IMR-90 (cell line): Measurements from ENCODE around the gene RANBP9. TPM values are rescaled to one million over a fixed set of nuclear protein-coding genes. Genes with fewer than 3 reads are reported as not detected.

Source experiments
- ATAC-seq: fragments of 200-7000 bp; cut with Tn5 transposase; 2 replicates; pipeline ENCODE4 v1.9.1; 2020; ENCODE audit warnings: low read depth, mild to moderate bottlenecking, moderate library complexity
- BruUV-seq: library from RNA; stranded (reverse); fragments of 400-500 nt; replicated peaks from 2 replicates; lab custom pipeline; 2021; lab: Mats Ljungman, UMichigan
- CTCF ChIA-PET: fragments of 300-600 bp; formaldehyde crosslinking; extraction: SDS; loops from one replicate; lab custom pipeline; 2021; ENCODE audit warnings: antibody characterized with exemption; lab: Yijun Ruan, JAX
- POLR2A ChIA-PET: fragments of 300-600 bp; sonication (Branson Sonifier 250); formaldehyde crosslinking; loops from one replicate; lab custom pipeline; 2022; ENCODE audit warnings: antibody characterized with exemption; ENCODE audit not compliant: unreplicated experiment; lab: Charles Lee
- DNase-seq: peaks from one replicate; pipeline ENCODE4 v3.0.0; 2013
- H2AFZ ChIP-seq: replicated peaks from 2 replicates; pipeline ENCODE3; 2013; ENCODE audit warnings: low read length, mild to moderate bottlenecking; ENCODE audit not compliant: poor library complexity
- H2AK5ac ChIP-seq: 2 replicates; pipeline ENCODE4 v1.6.1; 2013; ENCODE audit warnings: low read depth, low read length, inconsistent platforms
- H2AK9ac ChIP-seq: replicated peaks from 2 replicates; pipeline ENCODE3; 2013; ENCODE audit warnings: mild to moderate bottlenecking, low read depth, low read length, moderate library complexity; ENCODE audit not compliant: poor library complexity
- H2BK120ac ChIP-seq: 2 replicates; pipeline ENCODE4 v1.6.1; 2013; ENCODE audit warnings: low read depth, low read length, inconsistent platforms
- H2BK15ac ChIP-seq: 3 replicates; pipeline ENCODE4 v1.6.1; 2013; ENCODE audit warnings: low read depth, low read length, inconsistent platforms
- H2BK20ac ChIP-seq: 2 replicates; pipeline ENCODE4 v1.6.1; 2013; ENCODE audit warnings: low read depth, mild to moderate bottlenecking, inconsistent platforms, low read length, moderate library complexity
- H2BK5ac ChIP-seq: 2 replicates; pipeline ENCODE4 v1.6.1; 2013; ENCODE audit warnings: mild to moderate bottlenecking, low read depth, low read length, inconsistent platforms; ENCODE audit not compliant: poor library complexity, severe bottlenecking
- H3K14ac ChIP-seq: replicated peaks from 2 replicates; pipeline ENCODE4 v1.6.1; 2013; ENCODE audit warnings: low read depth, low read length, inconsistent platforms
- H3K18ac ChIP-seq: 2 replicates; pipeline ENCODE4 v1.6.1; 2013; ENCODE audit warnings: low read depth, low read length, control low read depth
- H3K23ac ChIP-seq: 2 replicates; pipeline ENCODE4 v1.6.1; 2013; ENCODE audit warnings: low read depth, low read length, inconsistent platforms
- H3K27ac ChIP-seq: 2 replicates; pipeline ENCODE4 v1.5.1; 2013; ENCODE audit warnings: mild to moderate bottlenecking, control low read depth, low read length; ENCODE audit not compliant: insufficient read depth
- H3K27me3 ChIP-seq: 2 replicates; pipeline ENCODE4 v1.6.1; 2013; ENCODE audit warnings: low read length; ENCODE audit not compliant: control insufficient read depth, insufficient read depth
- H3K36me3 ChIP-seq: 2 replicates; pipeline ENCODE4 v1.6.1; 2013; ENCODE audit warnings: low read length, mixed read lengths; ENCODE audit not compliant: control insufficient read depth, insufficient read depth
- H3K4ac ChIP-seq: 2 replicates; pipeline ENCODE4 v1.6.1; 2013; ENCODE audit warnings: low read depth, low read length, inconsistent platforms
- H3K4me1 ChIP-seq: 2 replicates; pipeline ENCODE4 v1.6.1; 2013; ENCODE audit warnings: low read length, mixed read lengths; ENCODE audit not compliant: control insufficient read depth, insufficient read depth
- H3K4me2 ChIP-seq: 2 replicates; pipeline ENCODE4 v1.6.1; 2013; ENCODE audit warnings: low read depth, mild to moderate bottlenecking, control low read depth, low read length, moderate library complexity
- H3K4me3 ChIP-seq: 2 replicates; pipeline ENCODE4 v1.5.1; 2013; ENCODE audit warnings: low read depth, mild to moderate bottlenecking, control low read depth, low read length, moderate library complexity; ENCODE audit not compliant: insufficient read depth
- H3K56ac ChIP-seq: 2 replicates; pipeline ENCODE4 v1.6.1; 2013; ENCODE audit warnings: low read length, inconsistent platforms; ENCODE audit not compliant: insufficient read depth; ENCODE audit errors: extremely low read depth
- H3K79me1 ChIP-seq, 2 experiments: 2 replicates each; pipeline ENCODE4 v1.6.1; 2013; ENCODE audit warnings: low read length in 2 of 2, inconsistent platforms in 1 of 2, low read depth in 1 of 2
- H3K9ac ChIP-seq: 2 replicates; pipeline ENCODE4 v1.6.1; 2013; ENCODE audit warnings: low read depth, low read length, control low read depth
- H3K9me1 ChIP-seq: 2 replicates; pipeline ENCODE4 v1.6.1; 2013; ENCODE audit warnings: low read length, inconsistent platforms; ENCODE audit not compliant: insufficient read depth
- H3K9me3 ChIP-seq: 2 replicates; pipeline ENCODE4 v1.6.1; 2013; ENCODE audit warnings: low read length; ENCODE audit not compliant: control insufficient read depth, insufficient read depth
- H4K20me1 ChIP-seq: 2 replicates; pipeline ENCODE4 v1.6.1; 2013; ENCODE audit warnings: low read length, inconsistent platforms; ENCODE audit not compliant: insufficient read depth
- H4K5ac ChIP-seq: 2 replicates; pipeline ENCODE4 v1.6.1; 2013; ENCODE audit warnings: mild to moderate bottlenecking, low read depth, low read length, control low read depth
- H4K8ac ChIP-seq, 2 experiments: 2 replicates each; pipeline ENCODE4 v1.6.1; 2013; ENCODE audit warnings: low read depth in 2 of 2, low read length in 2 of 2, control low read depth in 1 of 2, inconsistent platforms in 1 of 2
- H4K91ac ChIP-seq: 2 replicates; pipeline ENCODE4 v1.6.1; 2013; ENCODE audit warnings: low read depth, low read length, inconsistent platforms; ENCODE audit not compliant: insufficient read depth
- BHLHE40 ChIP-seq: fragments of 150-350 bp; IDR thresholded peaks from 2 replicates; pipeline ENCODE4 v1.6.1; 2016; ENCODE audit warnings: mild to moderate bottlenecking, low read depth, low read length
- CEBPB ChIP-seq: IDR thresholded peaks from 2 replicates; pipeline ENCODE4 v1.6.1; 2012; ENCODE audit warnings: low read depth, low read length, improper control_type of control experiment
- CHD1 ChIP-seq: IDR thresholded peaks from 2 replicates; pipeline ENCODE4 v1.6.1; 2012; ENCODE audit warnings: low read depth, low read length, improper control_type of control experiment
- CTCF ChIP-seq: conservative IDR thresholded peaks from 2 replicates; pipeline ENCODE4 v1.5.1; 2012; ENCODE audit warnings: mild to moderate bottlenecking, low read depth, low read length, improper control_type of control experiment
- ELK1 ChIP-seq: fragments of 150-350 bp; IDR thresholded peaks from 2 replicates; pipeline ENCODE4 v1.6.1; 2016; ENCODE audit warnings: low read depth, mild to moderate bottlenecking, low read length, moderate library complexity, borderline replicate concordance
- FOS ChIP-seq: fragments of 150-350 bp; IDR thresholded peaks from 2 replicates; pipeline ENCODE4 v1.6.1; 2016; ENCODE audit warnings: low read depth, low read length
- MAFK ChIP-seq: IDR thresholded peaks from 2 replicates; pipeline ENCODE4 v1.6.1; 2012; ENCODE audit warnings: low read depth, low read length, improper control_type of control experiment
- MAZ ChIP-seq: IDR thresholded peaks from 2 replicates; pipeline ENCODE4 v1.6.1; 2012; ENCODE audit warnings: low read depth, mild to moderate bottlenecking, low read length, improper control_type of control experiment, moderate library complexity, borderline replicate concordance
- MXI1 ChIP-seq: IDR thresholded peaks from 2 replicates; pipeline ENCODE4 v1.6.1; 2012; ENCODE audit warnings: low read depth, mild to moderate bottlenecking, low read length, moderate library complexity, borderline replicate concordance
- NFE2L2 ChIP-seq: fragments of 150-350 bp; IDR thresholded peaks from 2 replicates; pipeline ENCODE4 v1.6.1; 2016; ENCODE audit warnings: low read depth, mild to moderate bottlenecking, low read length
- POLR2A ChIP-seq: IDR thresholded peaks from 2 replicates; pipeline ENCODE4 v1.6.1; 2012; ENCODE audit warnings: mild to moderate bottlenecking, low read depth, low read length
- RAD21 ChIP-seq: IDR thresholded peaks from 2 replicates; pipeline ENCODE4 v1.6.1; 2012; ENCODE audit warnings: low read length, improper control_type of control experiment
- RCOR1 ChIP-seq: IDR thresholded peaks from 2 replicates; pipeline ENCODE4 v1.6.1; 2012; ENCODE audit warnings: mild to moderate bottlenecking, low read length, improper control_type of control experiment; ENCODE audit not compliant: insufficient replicate concordance
- RFX5 ChIP-seq: IDR thresholded peaks from 2 replicates; pipeline ENCODE4 v1.8.0; 2012; ENCODE audit warnings: low read depth, mild to moderate bottlenecking, low read length, moderate library complexity
- SMC3 ChIP-seq: fragments of 150-350 bp; IDR thresholded peaks from 2 replicates; pipeline ENCODE4 v1.6.1; 2016; ENCODE audit warnings: low read depth, mild to moderate bottlenecking, antibody characterized with exemption, low read length, moderate library complexity
- USF2 ChIP-seq: fragments of 150-350 bp; IDR thresholded peaks from 2 replicates; pipeline ENCODE4 v1.6.1; 2017; ENCODE audit warnings: mild to moderate bottlenecking, antibody characterized with exemption, low read length, low read depth
- WGBS, 2 experiments: methylation state at CpG; one replicate each; pipeline versions ENCODE4 v1.1.5 to v1.1.7; 2013; ENCODE audit warnings: missing lambda C conversion rate in 2 of 2; ENCODE audit not compliant: insufficient read length in 1 of 2; ENCODE audit errors: extremely low coverage in 2 of 2; 5-methylcytosine and 5-hydroxymethylcytosine counted together
- dilution Hi-C: fragments of 300-500 bp; cut with HindIII; formaldehyde crosslinking; loops from one replicate; pipeline ENCODE4 v1.14.3; 2018; ENCODE audit warnings: low sequenced_read_pairs; ENCODE audit not compliant: unreplicated experiment
- in situ Hi-C: fragments of 300-500 bp; cut with MboI; formaldehyde crosslinking; loops from 3 replicates; pipeline ENCODE4 v1.14.3; 2019; ENCODE audit warnings: low sequenced_read_pairs, inconsistent platforms, mixed read lengths
- intact Hi-C: fragments of 100-400 bp; cut with micrococcal nuclease; formaldehyde crosslinking; loops from 2 replicates; pipeline ENCODE4 v1.10.0; 2022
- polyA plus RNA-seq, 3 experiments: library from polyadenylated mRNA; depleted of rRNA; stranded (reverse); fragments of >200 nt; gene quantifications; 2 replicates each; pipeline ENCODE4 v1.2.3, GENCODE V29; 2012; ENCODE audit warnings: low replicate concordance in 1 of 3
- total RNA-seq: library from RNA; depleted of rRNA; stranded (reverse); fragments of >200 nt; gene quantifications from 2 replicates; pipeline ENCODE4 v1.2.3, GENCODE V29; 2012

RANBP9 gene
- total and polyA plus RNA-seq, 2 of the 4 experiments (the other 2 are of a cell fraction), result 17.7 to 27.8 TPM

GRCh38 chr6:13722880-13723279 lies 11.2 kb upstream of the RANBP9 start:
- H2AFZ ChIP-seq, result no peak overlapping the region
- no peak overlapping the region for H4K91ac ChIP-seq
- ATAC-seq (no peak), DNase-seq (no peak)
- in situ Hi-C loops, result no loop called here
- H3K79me1 ChIP-seq, result no peaks in the 10 kb centered on the region
- no peak overlapping the region for H2BK15ac ChIP-seq
- intact Hi-C loops, result no loop called here
- TF ChIP-seq MAZ (no peak), NFE2L2 (no peak), BHLHE40 (no peak), RCOR1 (no peak), MAFK (no peak), FOS (no peak), POLR2A (no peak), RFX5 (no peak), MXI1 (no peak), CTCF (no peak), USF2 (no peak), SMC3 (no peak), ELK1 (no peak), CHD1 (no peak), CEBPB (no peak), RAD21 (no peak)
- no peaks in the 10 kb centered on the region for H3K4me1 ChIP-seq
- WGBS, 2 experiments, result 93% methylated on average over 2 of the region's 5 CpGs; no CpG with 5 or more reads in 1 of the 2 experiments
- dilution Hi-C loops, result no loop called here
- no peaks in the 10 kb centered on the region for H3K36me3 ChIP-seq
- H4K5ac ChIP-seq, result no peak overlapping the region
- H4K8ac ChIP-seq, result no peak overlapping the region
- H3K14ac ChIP-seq, result no peak overlapping the region
- no peak overlapping the region for H3K4ac ChIP-seq
- no peak overlapping the region for H3K9ac ChIP-seq
- H3K27ac ChIP-seq, result no peak overlapping the region
- H3K56ac ChIP-seq, result no peak overlapping the region
- H2BK5ac ChIP-seq, result no peak overlapping the region
- H3K4me3 ChIP-seq, result no peak overlapping the region
- H2AK9ac ChIP-seq, result no peak overlapping the region
- no peak overlapping the region for H3K23ac ChIP-seq
- no peak overlapping the region for H2BK120ac ChIP-seq
- H3K18ac ChIP-seq, result no peak overlapping the region
- ChIA-PET CTCF (no interaction called here), POLR2A (no interaction called here)
- no peaks in the 10 kb centered on the region for H4K20me1 ChIP-seq
- H2AK5ac ChIP-seq, result no peak overlapping the region
- no peak overlapping the region for H2BK20ac ChIP-seq
- no peaks in the 10 kb centered on the region; the same call in 1 of the 2 replicates for H3K9me1 ChIP-seq
- no TSS peak for BruUV-seq
- H3K27me3 ChIP-seq, result no peaks in the 10 kb centered on the region; the same call in 1 of the 2 replicates
- no peaks in the 10 kb centered on the region for H3K9me3 ChIP-seq
- no peak overlapping the region for H3K4me2 ChIP-seq
